MG63 (cell line): ENCODE results near the gene SIGLEC9. TPM values are rescaled to one million over a fixed set of nuclear protein-coding genes. Genes with fewer than 3 reads are reported as not detected.
A peak's percentile ranks its signal among the peaks of the same experiment; 100 is the strongest.
"Not testable (repeated sequence)": the region's sequence is repeated elsewhere in the genome, so short reads cannot be mapped to it uniquely, and the experiment has no call there.

Source experiments
- DNase-seq: peaks from one replicate; pipeline ENCODE4 v3.0.0-alpha.2; 2020
- H3K27me3 ChIP-seq: fragments of 250-450 bp; sonication (Bioruptor Pico); 2 replicates; pipeline ENCODE4 v1.5.1; 2020; ENCODE audit warnings: mild to moderate bottlenecking, moderate library complexity
- H3K36me3 ChIP-seq: fragments of 250-450 bp; sonication (Bioruptor Pico); 2 replicates; pipeline ENCODE4 v1.5.1; 2020; ENCODE audit warnings: mild to moderate bottlenecking, moderate library complexity
- H3K4me3 ChIP-seq: fragments of 250-450 bp; sonication (Bioruptor Pico); 2 replicates; pipeline ENCODE4 v1.5.1; 2020; ENCODE audit warnings: mild to moderate bottlenecking, moderate library complexity
- H3K9me3 ChIP-seq: fragments of 250-450 bp; sonication (Bioruptor Pico); 2 replicates; pipeline ENCODE4 v1.5.1; 2020; ENCODE audit warnings: mild to moderate bottlenecking, moderate library complexity
- total RNA-seq: library from RNA; depleted of rRNA; stranded (reverse); fragments of >200 nt; shearing (Covaris generic); gene quantifications from 2 replicates; pipeline ENCODE4 v1.2.3, GENCODE V29; 2014; ENCODE audit warnings: low replicate concordance

The SIGLEC9 gene
- total RNA-seq, 1 experiment from 2014 or later, result not detected

GRCh38 chr19:51131780-51132680 is 7.3 kb downstream of the SIGLEC9 start:
- Histone ChIP-seq H3K36me3 (no peaks in the 10 kb centered on the region), H3K9me3 (peaks cover 9% of the 10 kb centered on the region), H3K4me3 (no peak overlapping the region), H3K27me3 (peaks cover 7% of the 10 kb centered on the region; the same call in 1 of the 2 replicates)
- peak; percentile 35 for DNase-seq

GRCh38 chr19:51135004-51135403 is 10.3 kb downstream of the SIGLEC9 start:
- Histone ChIP-seq H3K9me3 (peaks cover 9% of the 10 kb centered on the region), H3K27me3 (peaks cover 12% of the 10 kb centered on the region), H3K4me3 (no peak overlapping the region), H3K36me3 (no peaks in the 10 kb centered on the region)
- DNase-seq, result no peak

- Histone ChIP-seq H3K27me3 (peaks cover 16% of the 10 kb centered on the region), H3K9me3 (peaks cover 9% of the 10 kb centered on the region), H3K4me3 (no peak overlapping the region), H3K36me3 (no peaks in the 10 kb centered on the region)
- DNase-seq, result no peak
Observed at GRCh38 chr19:51135986-51136762, 11.5 kb downstream of the SIGLEC9 start.

- Histone ChIP-seq H3K27me3 (peaks cover 16% of the 10 kb centered on the region), H3K36me3 (no peaks in the 10 kb centered on the region), H3K9me3 (peaks cover 9% of the 10 kb centered on the region), H3K4me3 (no peak overlapping the region)
- DNase-seq, result no peak
Observed at GRCh38 chr19:51136851-51137551, 12.3 kb downstream of the SIGLEC9 start.

- no peak for DNase-seq
- Histone ChIP-seq H3K36me3 (no peaks in the 10 kb centered on the region), H3K27me3 (peaks cover 20% of the 10 kb centered on the region), H3K9me3 (peaks cover 9% of the 10 kb centered on the region), H3K4me3 (no peak overlapping the region)
Observed at GRCh38 chr19:51137792-51138425, 13.2 kb downstream of the SIGLEC9 start.

- peaks cover 20% of the 10 kb centered on the region for H3K27me3 ChIP-seq
- H3K4me3 ChIP-seq, result no peak overlapping the region
- peaks cover 9% of the 10 kb centered on the region for H3K9me3 ChIP-seq
- DNase-seq, result no peak
- no peaks in the 10 kb centered on the region for H3K36me3 ChIP-seq
Observed at GRCh38 chr19:51138549-51138979, 13.9 kb downstream of the SIGLEC9 start.

GRCh38 chr19:51139299-51140014 is 14.8 kb downstream of the SIGLEC9 start:
- no peak overlapping the region for H3K4me3 ChIP-seq
- peaks cover 7% of the 10 kb centered on the region for H3K9me3 ChIP-seq
- H3K36me3 ChIP-seq, result no peaks in the 10 kb centered on the region
- peaks cover 20% of the 10 kb centered on the region for H3K27me3 ChIP-seq
- DNase-seq, result no peak

GRCh38 chr19:51140441-51140840 is 15.7 kb downstream of the SIGLEC9 start:
- peaks cover 15% of the 10 kb centered on the region for H3K27me3 ChIP-seq
- DNase-seq, result no peak
- H3K36me3 ChIP-seq, result no peaks in the 10 kb centered on the region
- H3K9me3 ChIP-seq, result peaks cover under 1% of the 10 kb centered on the region; the same call in 1 of the 2 replicates
- H3K4me3 ChIP-seq, result no peak overlapping the region

- no peaks in the 10 kb centered on the region for H3K36me3 ChIP-seq
- H3K9me3 ChIP-seq, result no peaks in the 10 kb centered on the region
- H3K27me3 ChIP-seq, result peaks cover 14% of the 10 kb centered on the region
- DNase-seq, result no peak
- H3K4me3 ChIP-seq, result no peak overlapping the region
Observed at GRCh38 chr19:51141181-51141580, 16.5 kb downstream of the SIGLEC9 start.

- peaks cover 14% of the 10 kb centered on the region for H3K27me3 ChIP-seq
- no peak within 1 kb of the TSS for H3K4me3 ChIP-seq
- no peak for DNase-seq
- no peaks in the 10 kb centered on the region for H3K36me3 ChIP-seq
- no peaks in the 10 kb centered on the region for H3K9me3 ChIP-seq
Observed at GRCh38 chr19:51142119-51142518, 17.4 kb downstream of the SIGLEC9 start, which contains the start of gene SIGLEC7. TSS of gene SIGLEC7 (plus strand) at chr19:51142301. CDS start at chr19:51142370, 69 bp downstream.

GRCh38 chr19:51142809-51143475 is 18.2 kb downstream of the SIGLEC9 start:
- H3K36me3 ChIP-seq, H3K4me3 ChIP-seq, DNase-seq, H3K9me3 ChIP-seq: not testable (repeated sequence)
- H3K27me3 ChIP-seq, result peaks cover 14% of the 10 kb centered on the region

GRCh38 chr19:51143486-51143885 is 18.8 kb downstream of the SIGLEC9 start:
- no peaks in the 10 kb centered on the region for H3K9me3 ChIP-seq

GRCh38 chr19:51144482-51145045 is 19.9 kb downstream of the SIGLEC9 start:
- no peak overlapping the region for H3K4me3 ChIP-seq
- peaks cover 15% of the 10 kb centered on the region for H3K27me3 ChIP-seq
- DNase-seq, result no peak
- no peaks in the 10 kb centered on the region for H3K36me3 ChIP-seq
- H3K9me3 ChIP-seq, result peaks cover 3% of the 10 kb centered on the region; the same call in 1 of the 2 replicates

More at GRCh38 chr19:51143486-51143885, 18.8 kb downstream of the SIGLEC9 start:
- no peak for DNase-seq
- Histone ChIP-seq H3K4me3 (no peak overlapping the region), H3K27me3 (peaks cover 14% of the 10 kb centered on the region), H3K36me3 (no peaks in the 10 kb centered on the region)

GRCh38 chr19:51145916-51146493 is 21.3 kb downstream of the SIGLEC9 start:
- DNase-seq, result no peak
- Histone ChIP-seq H3K36me3 (no peaks in the 10 kb centered on the region), H3K4me3 (no peak overlapping the region), H3K9me3 (peaks cover 5% of the 10 kb centered on the region; the same call in 1 of the 2 replicates), H3K27me3 (peaks cover 9% of the 10 kb centered on the region)
